Large intestine (tissue), 3 donors: ENCODE results near the gene CAMTA2. TPM values are rescaled to one million over a fixed set of nuclear protein-coding genes. Genes with fewer than 3 reads are reported as not detected.
A peak's percentile ranks its signal among the peaks of the same experiment; 100 is the strongest.

Experiments
- DNase-seq, 2 donors: peaks; one replicate each; pipeline versions ENCODE4 v3.0.0 to v3.0.0-alpha.2; 2013
- H3K27ac ChIP-seq: one replicate; pipeline ENCODE4 v1.5.1; 2013; ENCODE audit warnings: low read length
- H3K27me3 ChIP-seq: 2 replicates; pipeline ENCODE4 v1.6.1; 2013; ENCODE audit warnings: low read length; ENCODE audit not compliant: control insufficient read depth, insufficient read depth
- H3K36me3 ChIP-seq: 2 replicates; pipeline ENCODE4 v1.6.1; 2013; ENCODE audit warnings: low read length; ENCODE audit not compliant: control insufficient read depth, insufficient read depth
- H3K4me1 ChIP-seq: one replicate; pipeline ENCODE4 v1.6.1; 2013; ENCODE audit warnings: low read length; ENCODE audit not compliant: control insufficient read depth, insufficient read depth
- H3K4me3 ChIP-seq: one replicate; pipeline ENCODE4 v1.5.1; 2013; ENCODE audit warnings: low read length
- H3K9me3 ChIP-seq: one replicate; pipeline ENCODE4 v1.6.1; 2013; ENCODE audit warnings: mild to moderate bottlenecking, low read depth, low read length, moderate library complexity; ENCODE audit not compliant: control insufficient read depth
- WGBS: methylation state at CpG from one replicate; pipeline ENCODE4 v1.1.5; 2013; ENCODE audit warnings: low lambda C conversion rate; ENCODE audit not compliant: insufficient coverage; 5-methylcytosine and 5-hydroxymethylcytosine counted together
- polyA plus RNA-seq: library from polyadenylated mRNA; unstranded; fragments of 120-200 nt; gene quantifications from one replicate; pipeline ENCODE4 v1.2.1, GENCODE V29; 2013

The CAMTA2 gene
- polyA plus RNA-seq, 1 donor = 35.6 TPM

GRCh38 chr17:4947010-4947410, 40.5 kb downstream of the CAMTA2 start:
- H3K36me3 ChIP-seq = peaks cover 52% of the 10 kb centered on the region
- 0% methylated on average over 1 of the region's 7 CpGs for WGBS

GRCh38 chr17:4946312-4946976, 41.0 kb downstream of the CAMTA2 start:
- Histone ChIP-seq H3K4me3 (peak overlapping the region; percentile 100), H3K9me3 (no peaks in the 10 kb centered on the region), H3K27me3 (no peaks in the 10 kb centered on the region), H3K27ac (peak overlapping the region; percentile 99), H3K4me1 (peaks cover 48% of the 10 kb centered on the region), H3K36me3 (peaks cover 54% of the 10 kb centered on the region)
- no peak for DNase-seq
- no CpG with 5 or more reads among the region's 16 CpGs for WGBS

More at GRCh38 chr17:4947010-4947410, 40.5 kb downstream of the CAMTA2 start:
- Histone ChIP-seq H3K9me3 (no peaks in the 10 kb centered on the region), H3K27ac (peak overlapping the region; percentile 99), H3K4me1 (peaks cover 48% of the 10 kb centered on the region), H3K27me3 (no peaks in the 10 kb centered on the region), H3K4me3 (peak overlapping the region; percentile 100)
- no peak for DNase-seq

- Histone ChIP-seq H3K27me3 (no peaks in the 10 kb centered on the region), H3K36me3 (peaks cover 54% of the 10 kb centered on the region), H3K4me1 (peaks cover 47% of the 10 kb centered on the region), H3K9me3 (no peaks in the 10 kb centered on the region), H3K4me3 (no peak overlapping the region), H3K27ac (peak overlapping the region; percentile 9)
- WGBS = no CpG with 5 or more reads among the region's 4 CpGs
- DNase-seq = no peak
These were observed 41.6 kb downstream of the CAMTA2 start for GRCh38 chr17:4945944-4946280.

- Histone ChIP-seq H3K4me1 (peaks cover 42% of the 10 kb centered on the region), H3K4me3 (no peak overlapping the region), H3K27ac (peak overlapping the region; percentile 55), H3K9me3 (no peaks in the 10 kb centered on the region), H3K36me3 (peaks cover 54% of the 10 kb centered on the region), H3K27me3 (no peaks in the 10 kb centered on the region)
- DNase-seq = peak in 1 of 2 donors; percentile 67
- WGBS = no CpG with 5 or more reads among the region's 7 CpGs
These were observed 42.1 kb downstream of the CAMTA2 start for GRCh38 chr17:4945176-4945943.

GRCh38 chr17:4944554-4945175, 42.8 kb downstream of the CAMTA2 start:
- DNase-seq = no peak
- Histone ChIP-seq H3K9me3 (no peaks in the 10 kb centered on the region), H3K27ac (peak overlapping the region; percentile 55), H3K4me1 (peaks cover 38% of the 10 kb centered on the region), H3K4me3 (no peak overlapping the region), H3K36me3 (peaks cover 54% of the 10 kb centered on the region), H3K27me3 (no peaks in the 10 kb centered on the region)
- no CpG with 5 or more reads among the region's 8 CpGs for WGBS

- peaks cover 54% of the 10 kb centered on the region for H3K36me3 ChIP-seq
- WGBS = no CpG with 5 or more reads among the region's 3 CpGs
- H3K27ac ChIP-seq = no peak overlapping the region
- H3K27me3 ChIP-seq = no peaks in the 10 kb centered on the region
- no peak overlapping the region for H3K4me3 ChIP-seq
- H3K4me1 ChIP-seq = peaks cover 39% of the 10 kb centered on the region
- DNase-seq = no peak
- H3K9me3 ChIP-seq = no peaks in the 10 kb centered on the region
These were observed 43.3 kb downstream of the CAMTA2 start for GRCh38 chr17:4944163-4944553.

GRCh38 chr17:4942760-4943508, 44.5 kb downstream of the CAMTA2 start:
- H3K27me3 ChIP-seq = no peaks in the 10 kb centered on the region
- no peaks in the 10 kb centered on the region for H3K9me3 ChIP-seq
- 93% methylated on average over 3 of the region's 13 CpGs for WGBS
- H3K36me3 ChIP-seq = peaks cover 61% of the 10 kb centered on the region
- H3K4me3 ChIP-seq = no peak overlapping the region
- peaks cover 49% of the 10 kb centered on the region for H3K4me1 ChIP-seq
- DNase-seq = no peak
- no peak overlapping the region for H3K27ac ChIP-seq

GRCh38 chr17:4941319-4941610, 46.2 kb downstream of the CAMTA2 start:
- no peaks in the 10 kb centered on the region for H3K9me3 ChIP-seq
- no CpG with 5 or more reads among the region's 4 CpGs for WGBS
- H3K36me3 ChIP-seq = peaks cover 68% of the 10 kb centered on the region
- H3K27me3 ChIP-seq = no peaks in the 10 kb centered on the region
- H3K27ac ChIP-seq = no peak overlapping the region
- peaks cover 42% of the 10 kb centered on the region for H3K4me1 ChIP-seq
- H3K4me3 ChIP-seq = peak overlapping the region; percentile 83
- no peak for DNase-seq

- peaks cover 39% of the 10 kb centered on the region for H3K4me1 ChIP-seq
- H3K4me3 ChIP-seq = peak overlapping the region; percentile 83
- WGBS = 6% methylated on average over 5 of the region's 29 CpGs
- no peaks in the 10 kb centered on the region for H3K9me3 ChIP-seq
- no peak for DNase-seq
- H3K36me3 ChIP-seq = peaks cover 66% of the 10 kb centered on the region
- no peaks in the 10 kb centered on the region for H3K27me3 ChIP-seq
- H3K27ac ChIP-seq = peak overlapping the region; percentile 98
These were observed 46.7 kb downstream of the CAMTA2 start for GRCh38 chr17:4940555-4941318.
